Measurements from ENCODE around the gene TAB2.
"Not testable (repeated sequence)": the region's sequence is repeated elsewhere in the genome, so short reads cannot be mapped to it uniquely, and the experiment has no call there.

Gene TAB2

DNA sequence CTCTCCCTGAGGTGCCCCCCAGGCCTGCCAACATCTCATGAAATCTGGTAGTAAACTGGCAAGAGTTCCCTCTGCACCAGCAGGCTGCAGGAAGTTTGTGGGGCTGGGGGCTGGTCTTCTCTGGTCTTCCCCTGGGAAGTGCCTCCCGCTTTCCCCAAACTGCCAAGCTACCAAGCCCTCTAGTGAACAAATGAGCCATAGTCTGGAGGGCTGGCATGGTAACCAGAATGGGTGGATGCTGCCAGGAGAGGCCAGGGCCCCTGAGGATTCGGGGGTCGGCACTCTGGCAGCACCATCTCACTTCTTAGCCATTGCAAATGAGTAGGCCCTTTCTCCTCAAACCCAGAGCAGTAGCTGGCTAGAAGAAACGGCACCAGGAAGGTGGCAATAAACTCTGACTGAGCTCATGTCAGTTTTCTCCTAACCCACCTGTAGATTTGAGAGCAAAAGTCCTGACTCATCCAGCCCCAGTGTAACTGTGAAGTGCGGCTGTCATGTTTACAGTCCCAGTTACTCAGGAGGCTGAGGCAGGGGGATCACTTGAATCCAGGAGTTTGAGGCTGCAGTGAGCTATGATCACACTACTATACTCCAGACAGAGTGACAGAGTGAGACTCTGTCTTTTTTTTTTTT lies 131.4 kb downstream of the TAB2 start:
- no peak for DNase-seq

DNA sequence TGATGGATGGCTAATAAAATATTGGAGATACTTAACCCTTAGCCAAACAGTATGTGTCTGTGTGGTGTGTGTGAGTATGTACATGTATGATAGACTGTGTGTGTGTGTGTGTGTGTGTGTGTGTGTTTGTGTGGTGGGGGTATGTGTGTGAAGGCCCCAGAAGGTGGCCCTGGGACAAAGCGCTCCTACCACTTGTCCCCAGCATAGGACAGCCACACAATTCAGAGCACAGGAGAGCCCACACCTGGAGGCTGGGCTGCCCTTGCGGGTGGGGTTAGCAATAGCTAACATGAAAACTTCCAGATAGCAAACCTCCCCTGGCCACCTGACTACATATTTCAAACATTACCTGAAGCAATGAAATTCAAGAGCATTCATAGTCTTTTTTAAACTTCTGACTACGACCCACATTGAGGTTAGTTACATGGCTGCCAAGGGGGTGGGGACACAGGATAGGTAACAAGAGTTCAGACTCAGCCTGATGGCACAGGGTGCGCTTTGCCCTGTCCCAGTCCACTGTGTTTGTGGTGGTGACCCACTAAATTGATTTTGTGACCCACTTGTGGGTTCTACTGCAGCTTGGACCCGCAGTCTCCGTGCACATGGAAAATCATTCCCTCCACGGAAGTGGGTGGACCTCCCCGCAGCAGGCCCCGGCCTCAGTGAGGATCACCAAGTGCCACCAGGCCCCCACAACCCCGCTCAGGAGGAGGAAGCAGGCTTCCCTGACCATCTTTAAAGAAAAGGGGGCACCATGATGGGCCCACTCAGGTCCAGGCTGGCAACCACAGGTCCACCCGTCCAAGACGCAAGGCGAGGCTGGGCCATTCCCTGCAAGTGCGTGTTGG lies 132.5 kb downstream of the TAB2 start:
- DNase-seq = no peak

DNA sequence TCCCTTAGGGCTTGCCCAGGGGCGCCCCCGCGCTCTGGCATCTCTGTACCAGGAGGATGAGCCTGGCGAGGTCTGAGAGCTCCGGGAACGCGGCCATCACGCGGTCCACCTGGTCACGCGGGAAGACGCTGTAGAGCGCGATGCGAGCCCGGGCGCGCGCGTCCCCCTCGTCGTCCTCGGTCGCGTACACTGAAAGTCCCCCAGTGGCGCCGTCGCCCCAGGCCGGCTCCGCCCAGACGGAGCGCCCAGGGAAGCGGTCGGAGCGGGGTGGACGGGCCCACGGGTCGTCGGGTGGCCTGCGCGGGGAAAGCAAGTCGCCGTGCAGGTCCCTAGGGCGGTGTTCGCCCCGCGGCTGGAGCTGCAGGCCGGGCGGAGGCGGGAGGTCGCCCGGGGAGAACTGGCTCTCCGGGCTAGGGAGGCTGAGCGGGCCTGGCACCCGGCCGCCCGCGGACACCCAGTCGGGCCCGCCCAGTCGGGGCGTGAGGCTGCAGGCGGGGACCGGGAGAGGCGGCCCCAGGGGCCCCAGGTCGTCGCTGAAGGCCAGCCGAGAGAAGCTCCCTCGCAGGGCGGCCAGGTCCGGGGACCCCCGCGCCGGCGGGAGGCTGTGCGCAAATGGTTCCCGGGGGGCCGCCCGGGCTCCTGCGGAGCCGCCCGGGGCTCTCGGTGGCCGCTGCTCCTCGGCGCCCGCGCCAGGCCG lies 133.3 kb downstream of the TAB2 start:
- DNase-seq = no peak

GRCh38 chr6:149451376-149452036 lies 134.0 kb downstream of the TAB2 start:
- no peak for DNase-seq

- no peak for DNase-seq
Measured at GRCh38 chr6:149452037-149452939, 134.8 kb downstream of the TAB2 start.

DNA sequence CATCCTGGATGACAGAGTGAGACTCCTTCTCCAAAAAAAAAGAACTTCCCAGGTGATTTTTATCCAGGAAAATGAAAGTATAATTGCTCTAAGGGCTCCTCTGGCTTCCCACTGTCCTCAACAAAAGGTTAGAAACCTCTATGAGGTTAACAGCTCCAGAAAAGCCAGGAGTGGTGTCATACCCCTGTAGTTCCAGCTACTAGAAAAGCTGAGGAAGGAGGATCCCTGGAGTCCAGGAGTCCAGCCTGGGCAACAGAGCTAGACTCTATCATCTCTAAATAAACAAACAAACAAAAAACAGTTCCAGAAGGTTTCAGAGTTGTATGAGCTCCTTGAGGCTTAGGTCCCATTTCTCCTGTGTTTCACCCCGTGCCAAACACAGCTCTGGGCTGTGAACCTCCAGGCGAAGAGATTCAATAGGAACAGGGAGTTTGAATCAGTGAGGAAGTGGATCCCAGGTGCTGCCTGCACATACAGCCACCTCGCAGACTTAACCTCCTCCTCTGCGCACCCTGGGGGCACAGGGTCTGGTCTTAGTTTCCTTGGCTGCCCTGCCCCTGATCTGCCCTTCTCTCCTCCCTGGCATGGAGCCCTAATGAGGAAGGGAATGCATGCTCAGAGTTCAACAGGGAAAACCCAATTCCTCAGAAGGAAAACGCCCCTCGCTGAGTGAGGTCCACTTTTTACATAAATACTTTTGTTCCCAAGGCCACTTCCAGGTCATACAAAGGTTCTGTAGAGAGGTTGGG lies 136.3 kb downstream of the TAB2 start:
- DNase-seq = no peak

- peak; percentile 45 for DNase-seq
Measured at GRCh38 chr6:149454346-149454848, 136.9 kb downstream of the TAB2 start.

GRCh38 chr6:149455031-149455732 lies 137.7 kb downstream of the TAB2 start:
- DNase-seq = no peak

- no peak for DNase-seq
Measured at GRCh38 chr6:149456311-149457021, 139.0 kb downstream of the TAB2 start.

- no peak for DNase-seq
Measured at GRCh38 chr6:149457316-149457884, 139.9 kb downstream of the TAB2 start.

DNA sequence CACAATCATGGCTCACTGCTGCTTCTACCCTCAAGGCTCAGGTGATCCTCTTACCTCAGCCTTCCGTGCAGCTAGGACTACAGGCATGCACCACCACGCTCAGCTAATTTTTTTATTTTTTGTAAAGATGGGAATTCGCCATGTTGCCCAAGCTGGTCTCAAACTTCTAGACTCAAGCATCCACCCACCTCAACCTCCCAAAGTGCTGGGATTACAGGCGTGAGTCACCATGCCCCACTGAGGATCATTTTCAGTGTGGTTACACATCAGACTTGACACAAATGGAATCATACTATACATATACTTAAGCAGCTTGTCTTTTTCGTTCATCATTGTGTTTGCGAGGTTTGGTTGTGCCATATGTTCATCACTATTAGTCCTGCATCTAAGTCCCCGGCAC lies 140.7 kb downstream of the TAB2 start:
- no peak for DNase-seq

- DNase-seq = no peak
Measured at GRCh38 chr6:149458806-149459205, 141.3 kb downstream of the TAB2 start.

GRCh38 chr6:149459761-149460160 lies 142.2 kb downstream of the TAB2 start:
- DNase-seq = no peak

- DNase-seq = not testable (repeated sequence)
Measured at GRCh38 chr6:149460249-149460648, 142.7 kb downstream of the TAB2 start.
